A549 (cell line): Measurements from ENCODE around the gene IRS2. TPM values are rescaled to one million over a fixed set of nuclear protein-coding genes. Genes with fewer than 3 reads are reported as not detected.

ENCODE experiments used
- ATAC-seq, 2 experiments: fragments of 200-7000 bp in 1 of 2; fragments of >200 bp in 1 of 2; cut with Nextera tagmentation in 1 of 2; cut with Tn5 transposase in 1 of 2; 3 replicates each; pipeline versions ENCODE4 v1.8.0 to v1.9.1; 2018 to 2020; ENCODE audit warnings: mild to moderate bottlenecking in 1 of 2, moderate library complexity in 1 of 2
- CTCF ChIA-PET: fragments of 300-600 bp; sonication (Branson Sonifier 250); formaldehyde crosslinking; extraction: SDS; loops from one replicate; lab custom pipeline; 2021; ENCODE audit warnings: antibody characterized with exemption, inconsistent platforms; lab: Yijun Ruan, JAX
- POLR2A ChIA-PET: fragments of 350-600 bp; formaldehyde crosslinking; extraction: SDS; loops from one replicate; lab custom pipeline; 2021; ENCODE audit warnings: antibody characterized with exemption, inconsistent platforms; lab: Yijun Ruan, JAX
- DNase-seq, 2 experiments: peaks; one replicate each; pipeline versions ENCODE4 v3.0.0 to v3.0.0-alpha.2; 2011 to 2016; ENCODE audit warnings: low read depth in 1 of 2, low spot score in 1 of 2
- FAIRE-seq: peaks from 2 replicates; lab custom pipeline; 2011; peaks lifted over from hg19 to GRCh38; lab: Jason Lieb, UNC
- H3K27ac ChIP-seq, 2 experiments: fragments of >200 bp; sonication (Bioruptor Twin); formaldehyde crosslinking; 3 replicates each; pipeline ENCODE4 v1.5.1; 2016 to 2017
- H3K4me1 ChIP-seq: fragments of >200 bp; sonication (Bioruptor Twin); formaldehyde crosslinking; 3 replicates; pipeline ENCODE4 v1.6.1; 2016
- H3K4me2 ChIP-seq: fragments of >200 bp; sonication (Bioruptor Twin); formaldehyde crosslinking; 3 replicates; pipeline ENCODE4 v1.6.1; 2016
- H3K4me3 ChIP-seq: fragments of >200 bp; sonication (Bioruptor Twin); formaldehyde crosslinking; 3 replicates; pipeline ENCODE4 v1.5.1; 2016
- H3K9me3 ChIP-seq: fragments of >200 bp; sonication (Bioruptor Twin); formaldehyde crosslinking; 3 replicates; pipeline ENCODE4 v1.6.1; 2016
- CBX8 ChIP-seq: fragments of 200-600 bp; sonication (generic); IDR thresholded peaks from 2 replicates; pipeline ENCODE4 v1.6.1; 2016
- EHMT2 ChIP-seq: fragments of 200-600 bp; sonication (generic); IDR thresholded peaks from 2 replicates; pipeline ENCODE4 v1.6.1; 2016; ENCODE audit warnings: antibody characterized with exemption, low read depth, mild to moderate bottlenecking, moderate library complexity
- EP300 ChIP-seq, 2 experiments: fragments of >200 bp; sonication (Bioruptor Twin); formaldehyde crosslinking; IDR thresholded peaks; 2 replicates in 1 of 2; 3 replicates in 1 of 2; pipeline ENCODE4 v1.6.1; 2016 to 2017
- FOSB ChIP-seq: fragments of 250-450 bp; sonication (Bioruptor Pico); IDR thresholded peaks from 2 replicates; pipeline ENCODE4 v1.5.0; 2020; ENCODE audit warnings: mild to moderate bottlenecking, moderate library complexity
- FOXS1 ChIP-seq: fragments of 250-450 bp; sonication (Bioruptor Pico); IDR thresholded peaks from 2 replicates; pipeline ENCODE4 v1.5.0; 2020; ENCODE audit warnings: mild to moderate bottlenecking, moderate library complexity
- HEYL ChIP-seq: fragments of 250-450 bp; sonication (Bioruptor Pico); IDR thresholded peaks from 2 replicates; pipeline ENCODE4 v1.8.0; 2021; ENCODE audit warnings: mild to moderate bottlenecking, moderate library complexity
- JUNB ChIP-seq: fragments of >200 bp; sonication (Bioruptor Twin); formaldehyde crosslinking; IDR thresholded peaks from 2 replicates; pipeline ENCODE4 v1.6.1; 2016
- KDM1A ChIP-seq: fragments of 200-600 bp; sonication (generic); IDR thresholded peaks from 2 replicates; pipeline ENCODE4 v1.6.1; 2016; ENCODE audit warnings: low read depth, mild to moderate bottlenecking
- MAFK ChIP-seq: fragments of 450-650 bp; IDR thresholded peaks from 2 replicates; pipeline ENCODE4 v1.6.1; 2014; ENCODE audit not compliant: partially characterized antibody
- MYC ChIP-seq: IDR thresholded peaks from 2 replicates; pipeline ENCODE4 v1.6.1; 2012; ENCODE audit warnings: mild to moderate bottlenecking, inconsistent platforms, low read length, improper control_type of control experiment, borderline replicate concordance
- NFE2L2 ChIP-seq: fragments of 150-350 bp; conservative IDR thresholded peaks from 2 replicates; pipeline ENCODE4 v1.6.1; 2014; ENCODE audit warnings: low read length
- NPAS2 ChIP-seq: fragments of 250-450 bp; sonication (Bioruptor Pico); IDR thresholded peaks from 2 replicates; pipeline ENCODE4 v1.8.0; 2022; ENCODE audit warnings: mild to moderate bottlenecking, moderate library complexity, borderline replicate concordance
- POLR2AphosphoS2 ChIP-seq: conservative IDR thresholded peaks from 2 replicates; pipeline ENCODE4 v1.6.1; 2012; ENCODE audit warnings: low read length, improper control_type of control experiment, inconsistent platforms
- RARB ChIP-seq: fragments of 250-450 bp; sonication (Bioruptor Pico); IDR thresholded peaks from 2 replicates; pipeline ENCODE4 v1.8.0; 2021; ENCODE audit warnings: mild to moderate bottlenecking, moderate library complexity
- RNF2 ChIP-seq: fragments of 200-600 bp; sonication (generic); IDR thresholded peaks from 2 replicates; pipeline ENCODE4 v1.6.1; 2016; ENCODE audit warnings: low read depth, mild to moderate bottlenecking, antibody characterized with exemption, moderate library complexity, borderline replicate concordance
- SMC3 ChIP-seq: fragments of >200 bp; sonication (Bioruptor Twin); formaldehyde crosslinking; IDR thresholded peaks from 3 replicates; pipeline ENCODE4 v1.6.1; 2018; ENCODE audit warnings: inconsistent platforms
- ZSCAN20 ChIP-seq: fragments of 250-450 bp; sonication (Bioruptor Pico); IDR thresholded peaks from 2 replicates; pipeline ENCODE4 v1.8.0; 2022; ENCODE audit warnings: mild to moderate bottlenecking, moderate library complexity
- WGBS: methylation state at CpG from one replicate; pipeline ENCODE4 v1.1.6; 2017; ENCODE audit errors: missing lambda C conversion rate; 5-methylcytosine and 5-hydroxymethylcytosine counted together
- polyA plus RNA-seq, 4 experiments: library from polyadenylated mRNA; depleted of rRNA in 3 of 4; stranded (reverse); fragments of >200 nt; fragmentation: RNase III in 1 of 4; extraction: RNeasy Plus Mini Kit Qiagen cat#74134 plus additional on column Dnase treatment in 1 of 4; gene quantifications; 2 replicates in 3 of 4; 3 replicates in 1 of 4; pipeline ENCODE4 v1.2.3, GENCODE V29; 2011 to 2017
- TF ChIP-seq, protein P1 (sequence below): fragments of 250-450 bp; sonication (Bioruptor Pico); IDR thresholded peaks from 2 replicates; pipeline ENCODE4 v1.5.0; 2021; ENCODE audit warnings: mild to moderate bottlenecking, moderate library complexity, borderline replicate concordance
- TF ChIP-seq, protein P2 (sequence below): fragments of >200 bp; sonication (Bioruptor Twin); formaldehyde crosslinking; IDR thresholded peaks from 3 replicates; pipeline ENCODE4 v1.5.1; 2016
- TF ChIP-seq, protein P3 (sequence below): fragments of 450-650 bp; IDR thresholded peaks from 2 replicates; pipeline ENCODE4 v1.6.1; 2014; ENCODE audit warnings: antibody characterized with exemption
- TF ChIP-seq, protein P4 (sequence below): fragments of 200-600 bp; sonication (generic); IDR thresholded peaks from 2 replicates; pipeline ENCODE4 v1.6.1; 2016; ENCODE audit warnings: antibody characterized with exemption, mild to moderate bottlenecking, moderate library complexity
- TF ChIP-seq, protein P5 (sequence below): fragments of >200 bp; sonication (Bioruptor Twin); formaldehyde crosslinking; IDR thresholded peaks from 2 replicates; pipeline ENCODE4 v1.6.1; 2016
- TF ChIP-seq, protein P6 (sequence below): IDR thresholded peaks from 2 replicates; pipeline ENCODE4 v1.6.1; 2012

The IRS2 gene
- polyA plus RNA-seq, 2 of the 4 experiments (the other 2 are of a cell fraction): 4.8 to 12.3 TPM

DNA sequence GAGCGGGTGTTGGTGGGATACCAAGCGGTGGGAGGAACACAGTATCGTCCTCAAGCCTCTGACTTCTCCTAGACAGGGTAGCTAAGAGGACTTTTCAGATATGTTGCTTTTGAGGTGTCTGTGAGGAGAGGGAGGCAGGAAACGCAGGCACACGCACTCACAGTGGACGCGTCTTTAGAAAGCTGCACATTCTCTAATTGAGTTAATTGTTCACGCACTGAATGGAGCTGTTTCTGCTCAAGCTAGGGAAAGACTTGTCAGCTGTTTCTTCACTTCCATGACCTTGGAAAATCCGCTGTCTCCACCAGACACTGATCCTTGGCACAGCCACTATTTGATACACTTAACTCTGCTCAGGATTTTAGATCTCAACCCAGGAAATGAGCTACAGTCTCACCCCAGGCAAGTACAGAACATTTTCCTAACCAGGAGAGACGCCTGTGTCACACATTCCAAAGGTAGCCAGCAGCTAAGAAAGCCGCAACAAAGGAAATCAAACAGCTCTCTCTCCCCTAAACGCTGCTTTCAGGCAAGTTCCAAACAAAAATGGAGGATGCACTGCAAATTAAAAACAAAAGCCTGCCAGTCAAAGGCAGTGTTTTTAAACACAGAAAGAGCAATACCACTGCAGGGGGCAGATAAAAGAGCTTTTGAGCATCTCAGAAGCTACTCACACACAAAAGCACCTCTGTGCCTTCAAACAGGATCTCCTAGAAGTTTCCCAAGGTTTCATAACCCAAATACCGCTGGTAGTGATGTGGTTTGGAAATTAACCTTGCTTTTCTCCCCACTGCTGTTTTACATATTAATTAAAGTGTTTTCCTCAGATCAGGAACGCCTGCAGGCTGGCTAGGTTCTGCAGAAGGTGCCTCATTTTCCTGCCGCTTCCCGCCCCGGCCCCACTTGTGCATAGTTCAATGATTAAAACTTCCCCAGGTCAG, 57.3 kb downstream of the IRS2 start:
- no peaks in the 10 kb centered on the region for H3K9me3 ChIP-seq
- ChIA-PET CTCF (interaction anchor here (0.6 to 1.3 kb wide), 3 partner anchors 56 to 526 kb away, joined by 3 to 5 read pairs (median 3); no protein-coding TSS in a partner anchor), POLR2A (no interaction called here)
- H3K4me2 ChIP-seq: no peak overlapping the region
- no peaks in the 10 kb centered on the region for H3K4me1 ChIP-seq
- 87% methylated on average over 17 of the region's 17 CpGs for WGBS
- no peak for DNase-seq
- H3K27ac ChIP-seq: no peak overlapping the region
- no peak for ATAC-seq
- FAIRE-seq: no peak
- TF ChIP-seq KDM1A (no peak), ZSCAN20 (CRISPR knock-in tag) (no peak), EP300 (IDR thresholded peaks at IDR 0.05) (no peak), JUNB (no peak), MYC (no peak), POLR2AphosphoS2 (no peak)
- TF ChIP-seq, protein P1, sequence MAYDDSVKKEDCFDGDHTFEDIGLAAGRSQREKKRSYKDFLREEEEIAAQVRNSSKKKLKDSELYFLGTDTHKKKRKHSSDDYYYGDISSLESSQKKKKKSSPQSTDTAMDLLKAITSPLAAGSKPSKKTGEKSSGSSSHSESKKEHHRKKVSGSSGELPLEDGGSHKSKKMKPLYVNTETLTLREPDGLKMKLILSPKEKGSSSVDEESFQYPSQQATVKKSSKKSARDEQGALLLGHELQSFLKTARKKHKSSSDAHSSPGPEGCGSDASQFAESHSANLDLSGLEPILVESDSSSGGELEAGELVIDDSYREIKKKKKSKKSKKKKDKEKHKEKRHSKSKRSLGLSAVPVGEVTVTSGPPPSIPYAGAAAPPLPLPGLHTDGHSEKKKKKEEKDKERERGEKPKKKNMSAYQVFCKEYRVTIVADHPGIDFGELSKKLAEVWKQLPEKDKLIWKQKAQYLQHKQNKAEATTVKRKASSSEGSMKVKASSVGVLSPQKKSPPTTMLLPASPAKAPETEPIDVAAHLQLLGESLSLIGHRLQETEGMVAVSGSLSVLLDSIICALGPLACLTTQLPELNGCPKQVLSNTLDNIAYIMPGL (CRISPR knock-in tag): no peak
- no peak overlapping the region for H3K4me3 ChIP-seq

DNA sequence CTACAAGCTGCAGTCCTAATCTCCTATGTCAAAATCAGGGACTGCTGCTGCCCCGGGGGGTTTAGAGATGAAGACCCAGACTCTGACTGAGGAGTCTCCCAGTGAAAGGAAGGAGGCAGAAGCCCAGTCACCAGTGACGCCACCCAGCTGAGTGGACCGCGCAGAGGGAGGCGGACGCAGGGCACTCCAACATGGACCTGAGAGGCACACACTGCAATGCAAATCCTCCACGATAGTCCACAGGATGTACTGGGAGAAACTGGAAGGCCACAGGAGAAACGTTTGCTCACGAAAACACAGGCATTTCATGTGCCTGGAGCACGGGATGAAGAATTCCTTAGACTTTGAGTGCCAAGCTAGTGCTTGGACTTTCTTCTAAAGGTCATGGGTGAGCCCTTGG, 58.3 kb downstream of the IRS2 start:
- ATAC-seq: no peak
- POLR2A ChIA-PET: no interaction called here

DNA sequence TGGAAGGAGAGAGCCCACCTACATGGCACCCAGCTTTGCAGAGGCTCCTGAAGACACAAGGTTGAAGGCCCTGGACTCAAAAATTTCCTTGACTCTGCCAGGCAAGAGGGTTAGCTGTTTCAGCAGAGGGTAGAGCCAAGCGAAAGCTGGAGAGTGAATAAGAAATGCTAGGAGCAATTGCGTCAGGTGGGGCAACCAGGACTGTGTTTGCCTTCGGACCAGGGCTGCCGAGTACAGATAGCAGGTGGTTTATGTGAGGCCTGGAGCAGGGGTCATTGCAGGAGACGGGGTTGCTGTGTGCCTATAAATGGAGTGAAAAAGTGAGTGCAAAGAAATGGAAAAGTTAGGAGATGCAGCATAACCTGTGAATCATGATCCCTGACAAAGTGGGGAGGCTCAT, 59.1 kb downstream of the IRS2 start:
- Histone ChIP-seq H3K4me2 (no peak overlapping the region), H3K4me1 (no peaks in the 10 kb centered on the region), H3K27ac (no peak overlapping the region), H3K9me3 (no peaks in the 10 kb centered on the region), H3K4me3 (no peak overlapping the region)
- 86% methylated on average over 5 of the region's 5 CpGs for WGBS
- POLR2A ChIA-PET: no interaction called here
- FAIRE-seq (no peak), ATAC-seq (no peak), DNase-seq (no peak)
- CTCF ChIA-PET: no interaction called here
- TF ChIP-seq FOSB (CRISPR knock-in tag) (no peak), POLR2AphosphoS2 (no peak), RNF2 (no peak), EP300 (IDR thresholded peaks at IDR 0.05) (no peak), MAFK (no peak), NFE2L2 (no peak)
- TF ChIP-seq, protein P2, sequence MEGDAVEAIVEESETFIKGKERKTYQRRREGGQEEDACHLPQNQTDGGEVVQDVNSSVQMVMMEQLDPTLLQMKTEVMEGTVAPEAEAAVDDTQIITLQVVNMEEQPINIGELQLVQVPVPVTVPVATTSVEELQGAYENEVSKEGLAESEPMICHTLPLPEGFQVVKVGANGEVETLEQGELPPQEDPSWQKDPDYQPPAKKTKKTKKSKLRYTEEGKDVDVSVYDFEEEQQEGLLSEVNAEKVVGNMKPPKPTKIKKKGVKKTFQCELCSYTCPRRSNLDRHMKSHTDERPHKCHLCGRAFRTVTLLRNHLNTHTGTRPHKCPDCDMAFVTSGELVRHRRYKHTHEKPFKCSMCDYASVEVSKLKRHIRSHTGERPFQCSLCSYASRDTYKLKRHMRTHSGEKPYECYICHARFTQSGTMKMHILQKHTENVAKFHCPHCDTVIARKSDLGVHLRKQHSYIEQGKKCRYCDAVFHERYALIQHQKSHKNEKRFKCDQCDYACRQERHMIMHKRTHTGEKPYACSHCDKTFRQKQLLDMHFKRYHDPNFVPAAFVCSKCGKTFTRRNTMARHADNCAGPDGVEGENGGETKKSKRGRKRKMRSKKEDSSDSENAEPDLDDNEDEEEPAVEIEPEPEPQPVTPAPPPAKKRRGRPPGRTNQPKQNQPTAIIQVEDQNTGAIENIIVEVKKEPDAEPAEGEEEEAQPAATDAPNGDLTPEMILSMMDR: no peak
- TF ChIP-seq, protein P3, sequence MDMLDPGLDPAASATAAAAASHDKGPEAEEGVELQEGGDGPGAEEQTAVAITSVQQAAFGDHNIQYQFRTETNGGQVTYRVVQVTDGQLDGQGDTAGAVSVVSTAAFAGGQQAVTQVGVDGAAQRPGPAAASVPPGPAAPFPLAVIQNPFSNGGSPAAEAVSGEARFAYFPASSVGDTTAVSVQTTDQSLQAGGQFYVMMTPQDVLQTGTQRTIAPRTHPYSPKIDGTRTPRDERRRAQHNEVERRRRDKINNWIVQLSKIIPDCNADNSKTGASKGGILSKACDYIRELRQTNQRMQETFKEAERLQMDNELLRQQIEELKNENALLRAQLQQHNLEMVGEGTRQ: no peak
- TF ChIP-seq, protein P4, sequence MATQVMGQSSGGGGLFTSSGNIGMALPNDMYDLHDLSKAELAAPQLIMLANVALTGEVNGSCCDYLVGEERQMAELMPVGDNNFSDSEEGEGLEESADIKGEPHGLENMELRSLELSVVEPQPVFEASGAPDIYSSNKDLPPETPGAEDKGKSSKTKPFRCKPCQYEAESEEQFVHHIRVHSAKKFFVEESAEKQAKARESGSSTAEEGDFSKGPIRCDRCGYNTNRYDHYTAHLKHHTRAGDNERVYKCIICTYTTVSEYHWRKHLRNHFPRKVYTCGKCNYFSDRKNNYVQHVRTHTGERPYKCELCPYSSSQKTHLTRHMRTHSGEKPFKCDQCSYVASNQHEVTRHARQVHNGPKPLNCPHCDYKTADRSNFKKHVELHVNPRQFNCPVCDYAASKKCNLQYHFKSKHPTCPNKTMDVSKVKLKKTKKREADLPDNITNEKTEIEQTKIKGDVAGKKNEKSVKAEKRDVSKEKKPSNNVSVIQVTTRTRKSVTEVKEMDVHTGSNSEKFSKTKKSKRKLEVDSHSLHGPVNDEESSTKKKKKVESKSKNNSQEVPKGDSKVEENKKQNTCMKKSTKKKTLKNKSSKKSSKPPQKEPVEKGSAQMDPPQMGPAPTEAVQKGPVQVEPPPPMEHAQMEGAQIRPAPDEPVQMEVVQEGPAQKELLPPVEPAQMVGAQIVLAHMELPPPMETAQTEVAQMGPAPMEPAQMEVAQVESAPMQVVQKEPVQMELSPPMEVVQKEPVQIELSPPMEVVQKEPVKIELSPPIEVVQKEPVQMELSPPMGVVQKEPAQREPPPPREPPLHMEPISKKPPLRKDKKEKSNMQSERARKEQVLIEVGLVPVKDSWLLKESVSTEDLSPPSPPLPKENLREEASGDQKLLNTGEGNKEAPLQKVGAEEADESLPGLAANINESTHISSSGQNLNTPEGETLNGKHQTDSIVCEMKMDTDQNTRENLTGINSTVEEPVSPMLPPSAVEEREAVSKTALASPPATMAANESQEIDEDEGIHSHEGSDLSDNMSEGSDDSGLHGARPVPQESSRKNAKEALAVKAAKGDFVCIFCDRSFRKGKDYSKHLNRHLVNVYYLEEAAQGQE: no peak

More for the DNA sequence above, 58.3 kb downstream of the IRS2 start:
- no peak overlapping the region for H3K27ac ChIP-seq
- DNase-seq (no peak), FAIRE-seq (no peak)
- H3K9me3 ChIP-seq: no peaks in the 10 kb centered on the region
- H3K4me1 ChIP-seq: no peaks in the 10 kb centered on the region
- 87% methylated on average over 8 of the region's 10 CpGs for WGBS
- no peak overlapping the region for H3K4me3 ChIP-seq
- no peak for TF ChIP-seq EHMT2
- TF ChIP-seq POLR2AphosphoS2: no peak
- no peak for TF ChIP-seq FOXS1 (CRISPR knock-in tag)
- no peak for TF ChIP-seq SMC3
- TF ChIP-seq, protein P5, sequence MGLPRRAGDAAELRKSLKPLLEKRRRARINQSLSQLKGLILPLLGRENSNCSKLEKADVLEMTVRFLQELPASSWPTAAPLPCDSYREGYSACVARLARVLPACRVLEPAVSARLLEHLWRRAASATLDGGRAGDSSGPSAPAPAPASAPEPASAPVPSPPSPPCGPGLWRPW: no peak
- TF ChIP-seq HEYL (CRISPR knock-in tag): no peak
- TF ChIP-seq RNF2: no peak
- TF ChIP-seq, protein P6, sequence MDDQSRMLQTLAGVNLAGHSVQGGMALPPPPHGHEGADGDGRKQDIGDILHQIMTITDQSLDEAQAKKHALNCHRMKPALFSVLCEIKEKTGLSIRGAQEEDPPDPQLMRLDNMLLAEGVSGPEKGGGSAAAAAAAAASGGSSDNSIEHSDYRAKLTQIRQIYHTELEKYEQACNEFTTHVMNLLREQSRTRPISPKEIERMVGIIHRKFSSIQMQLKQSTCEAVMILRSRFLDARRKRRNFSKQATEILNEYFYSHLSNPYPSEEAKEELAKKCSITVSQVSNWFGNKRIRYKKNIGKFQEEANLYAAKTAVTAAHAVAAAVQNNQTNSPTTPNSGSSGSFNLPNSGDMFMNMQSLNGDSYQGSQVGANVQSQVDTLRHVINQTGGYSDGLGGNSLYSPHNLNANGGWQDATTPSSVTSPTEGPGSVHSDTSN: no peak
- TF ChIP-seq RARB (CRISPR knock-in tag): no peak
- TF ChIP-seq NPAS2 (CRISPR knock-in tag): no peak
- no peak for TF ChIP-seq CBX8
- CTCF ChIA-PET: interaction anchor here (1.3 kb wide), 1 partner anchor 57 kb away, joined by 5 read pairs; no protein-coding TSS in a partner anchor
- no peak overlapping the region for H3K4me2 ChIP-seq
